ENCODE results near the gene SLC25A21.

Gene SLC25A21

DNA sequence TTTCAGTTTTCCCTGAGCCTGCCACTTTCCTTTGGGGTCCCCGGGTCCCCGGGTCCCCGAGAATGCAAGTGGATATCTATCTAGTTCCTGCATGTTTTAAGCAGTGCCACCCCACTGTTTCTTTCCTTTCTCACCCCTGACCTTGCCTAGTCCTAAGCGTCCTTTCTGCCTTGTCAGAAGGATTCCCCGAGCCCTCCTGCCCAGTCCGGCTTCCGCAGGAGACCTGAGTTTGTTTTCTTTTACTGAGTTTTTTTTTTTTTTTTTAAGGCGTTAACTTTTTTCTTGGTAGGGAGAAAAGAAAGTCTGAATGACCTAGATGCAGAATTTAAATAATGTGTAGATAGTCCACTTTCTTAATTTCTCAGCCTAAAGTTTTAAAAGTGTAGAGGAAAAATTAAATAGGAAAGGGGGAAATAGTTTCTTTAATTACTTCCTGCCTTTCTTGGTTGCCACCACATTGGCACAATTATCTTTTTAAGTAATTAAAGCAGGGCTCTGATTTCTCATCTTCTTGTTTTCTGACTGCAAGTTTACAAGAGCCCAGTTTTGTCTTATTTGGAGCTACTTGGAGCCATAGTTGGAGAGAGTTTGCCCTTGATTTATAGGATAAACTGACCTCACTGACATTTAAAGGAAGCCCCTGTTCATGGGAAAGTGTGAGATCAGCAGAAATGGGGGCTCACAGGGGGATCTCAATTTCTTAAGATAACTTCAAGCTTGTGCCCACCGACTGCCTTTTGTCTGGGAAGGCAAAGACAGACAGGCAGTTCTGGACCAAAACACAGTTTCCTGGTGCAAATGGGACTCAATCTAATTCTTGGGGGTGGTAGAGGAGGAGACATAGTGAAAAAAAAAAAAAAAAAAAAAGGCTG lies 507.8 kb downstream of the SLC25A21 start:
- DNase-seq = no peak

DNA sequence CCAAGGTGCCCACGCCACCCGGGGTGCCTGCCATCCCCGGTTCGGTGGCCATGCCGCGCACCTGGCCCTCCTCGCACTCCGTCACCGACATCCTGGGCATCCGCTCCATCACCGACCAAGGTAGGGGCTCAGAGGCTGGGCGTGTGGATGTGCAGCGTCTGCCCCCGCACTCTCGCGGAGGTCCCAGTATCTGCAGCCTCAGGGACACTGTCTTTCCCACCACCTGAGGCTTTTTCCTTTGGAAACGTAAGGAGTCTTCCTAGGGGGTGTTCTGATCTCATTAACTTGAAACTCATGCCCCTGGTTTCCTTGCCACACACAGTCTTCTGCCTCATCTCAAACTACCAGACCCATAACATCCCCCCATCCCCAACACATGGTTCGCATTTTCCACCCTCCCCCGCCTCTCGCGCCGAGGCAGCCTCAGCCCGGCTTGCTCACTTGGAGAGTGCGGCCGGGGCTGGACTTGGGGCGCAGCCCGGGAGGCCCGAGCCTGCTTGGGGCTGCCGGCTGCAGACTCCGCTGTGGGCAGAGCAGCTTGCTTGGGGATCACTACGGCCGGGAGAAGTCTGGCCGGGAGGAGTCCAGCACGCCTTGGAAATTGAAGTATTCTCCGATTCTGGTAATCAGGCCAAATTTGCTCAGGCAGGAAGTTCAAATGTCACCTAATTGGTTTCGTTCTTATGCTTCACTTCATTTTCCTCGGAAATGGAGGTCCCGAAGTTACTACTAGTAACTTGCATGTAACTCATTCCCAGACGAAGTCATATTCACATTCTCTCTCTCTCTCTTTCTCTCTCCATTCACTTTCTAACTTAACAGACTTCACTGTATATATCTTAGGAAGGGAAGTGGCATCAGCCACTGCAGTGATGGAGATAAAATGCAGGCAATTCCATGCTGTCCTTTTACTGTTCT lies 508.7 kb downstream of the SLC25A21 start:
- DNase-seq = no peak

DNA sequence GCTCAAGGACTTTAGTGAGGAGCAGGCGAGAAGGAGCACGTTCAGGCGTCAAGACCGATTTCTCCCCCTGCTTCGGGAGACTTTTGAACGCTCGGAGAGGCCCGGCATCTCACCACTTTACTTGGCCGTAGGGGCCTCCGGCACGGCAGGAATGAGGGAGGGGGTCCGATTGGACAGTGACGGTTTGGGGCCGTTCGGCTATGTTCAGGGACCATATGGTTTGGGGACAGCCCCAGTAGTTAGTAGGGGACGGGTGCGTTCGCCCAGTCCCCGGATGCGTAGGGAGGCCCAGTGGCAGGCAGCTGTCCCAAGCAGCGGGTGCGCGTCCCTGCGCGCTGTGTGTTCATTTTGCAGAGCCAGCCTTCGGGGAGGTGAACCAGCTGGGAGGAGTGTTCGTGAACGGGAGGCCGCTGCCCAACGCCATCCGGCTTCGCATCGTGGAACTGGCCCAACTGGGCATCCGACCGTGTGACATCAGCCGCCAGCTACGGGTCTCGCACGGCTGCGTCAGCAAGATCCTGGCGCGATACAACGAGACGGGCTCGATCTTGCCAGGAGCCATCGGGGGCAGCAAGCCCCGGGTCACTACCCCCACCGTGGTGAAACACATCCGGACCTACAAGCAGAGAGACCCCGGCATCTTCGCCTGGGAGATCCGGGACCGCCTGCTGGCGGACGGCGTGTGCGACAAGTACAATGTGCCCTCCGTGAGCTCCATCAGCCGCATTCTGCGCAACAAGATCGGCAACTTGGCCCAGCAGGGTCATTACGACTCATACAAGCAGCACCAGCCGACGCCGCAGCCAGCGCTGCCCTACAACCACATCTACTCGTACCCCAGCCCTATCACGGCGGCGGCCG lies 509.6 kb downstream of the SLC25A21 start:
- no peak for DNase-seq

DNA sequence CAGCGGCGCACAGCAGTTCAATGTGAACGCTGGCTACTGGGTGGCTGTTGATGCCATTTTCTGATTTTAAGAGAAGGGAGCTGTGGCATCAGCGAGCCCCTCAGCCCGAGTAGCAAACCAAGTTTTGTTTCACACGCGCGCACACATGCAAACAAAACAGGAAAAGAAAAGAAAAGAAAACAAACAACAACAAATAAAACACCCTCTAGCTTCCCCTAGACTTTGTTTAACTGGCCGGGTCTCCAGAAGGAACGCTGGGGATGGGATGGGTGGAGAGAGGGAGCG lies 510.2 kb downstream of the SLC25A21 start:
- no peak for DNase-seq

DNA sequence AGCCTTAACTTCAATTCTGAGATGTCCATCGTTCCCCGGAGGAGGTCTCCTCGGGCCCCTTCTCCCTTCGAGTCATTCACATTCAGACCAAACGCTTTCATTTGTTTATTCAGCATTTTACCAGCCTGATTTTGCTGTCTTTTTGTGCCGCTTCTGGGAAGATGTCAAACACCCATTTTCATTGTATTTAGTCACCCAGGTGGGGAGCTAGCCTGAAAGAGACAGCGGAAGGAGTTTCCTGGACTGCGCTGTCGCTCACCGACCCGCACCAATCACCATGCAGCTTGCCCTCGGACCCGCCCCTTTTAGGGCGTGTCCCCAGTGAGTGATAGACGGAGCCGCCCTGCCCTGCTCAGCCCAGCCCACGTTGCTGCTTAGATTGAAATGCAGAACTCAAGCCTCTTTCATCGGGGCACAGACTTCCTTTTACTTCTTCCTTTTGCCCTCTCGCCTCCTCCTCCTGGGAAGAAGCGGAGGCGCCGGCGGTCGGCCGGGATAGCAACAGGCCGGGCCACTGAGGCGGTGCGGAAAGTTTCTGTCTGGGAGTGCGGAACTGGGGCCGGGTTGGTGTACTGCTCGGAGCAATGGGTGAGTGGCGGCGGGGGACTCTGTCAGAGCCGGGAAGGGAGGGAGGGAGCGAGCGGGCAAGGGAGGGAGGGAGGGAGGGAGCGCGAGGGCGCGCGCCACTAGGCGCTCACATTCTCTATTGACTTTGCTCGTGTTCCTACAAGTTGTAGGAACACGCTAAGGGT lies 510.7 kb downstream of the SLC25A21 start, which contains the start of gene PAX9:
TSS of gene PAX9 (plus strand) at position 355 of the 752 bp plus-strand sequence. CDS start at position 585, 230 bp downstream.
- DNase-seq = peak in 4 of 56 donors; percentile 8 to 35 (median 16)

DNA sequence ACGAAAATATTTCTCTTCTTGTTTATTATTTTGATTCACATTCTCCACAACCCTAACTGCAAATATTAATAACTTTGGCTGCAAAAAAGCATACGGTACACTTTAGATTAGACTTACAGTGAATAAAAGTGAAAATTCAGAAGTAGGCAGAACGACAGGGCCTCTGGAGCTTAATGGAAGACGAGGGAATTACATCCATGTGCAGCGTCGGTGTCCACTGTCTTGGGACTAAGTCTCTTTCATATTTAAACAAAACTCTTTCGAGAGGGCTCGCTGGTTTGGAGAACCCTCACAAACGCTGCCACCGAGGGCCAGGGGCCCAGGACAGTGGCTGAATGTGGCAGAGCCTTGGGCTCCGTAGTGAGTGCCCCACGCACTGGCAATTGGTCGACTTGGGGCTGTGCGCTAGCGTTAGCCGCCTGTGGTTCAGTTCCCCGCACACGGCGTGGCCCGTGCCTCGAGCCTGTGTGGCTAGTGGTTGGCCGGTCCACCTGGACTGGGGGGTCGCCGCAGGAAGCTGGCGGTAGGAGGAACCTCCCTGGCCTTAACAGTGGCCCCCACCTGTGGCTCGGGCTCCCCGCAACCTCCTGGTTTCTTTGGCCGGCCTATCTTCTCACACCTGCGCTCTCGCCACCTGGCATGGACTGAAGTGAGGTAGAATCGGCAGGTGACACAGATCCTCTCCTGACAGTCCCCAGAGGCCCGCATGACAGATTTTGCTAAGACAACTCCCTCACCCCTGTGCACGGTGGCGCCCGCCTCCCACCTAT lies 511.5 kb downstream of the SLC25A21 start:
- no peak for DNase-seq

DNA sequence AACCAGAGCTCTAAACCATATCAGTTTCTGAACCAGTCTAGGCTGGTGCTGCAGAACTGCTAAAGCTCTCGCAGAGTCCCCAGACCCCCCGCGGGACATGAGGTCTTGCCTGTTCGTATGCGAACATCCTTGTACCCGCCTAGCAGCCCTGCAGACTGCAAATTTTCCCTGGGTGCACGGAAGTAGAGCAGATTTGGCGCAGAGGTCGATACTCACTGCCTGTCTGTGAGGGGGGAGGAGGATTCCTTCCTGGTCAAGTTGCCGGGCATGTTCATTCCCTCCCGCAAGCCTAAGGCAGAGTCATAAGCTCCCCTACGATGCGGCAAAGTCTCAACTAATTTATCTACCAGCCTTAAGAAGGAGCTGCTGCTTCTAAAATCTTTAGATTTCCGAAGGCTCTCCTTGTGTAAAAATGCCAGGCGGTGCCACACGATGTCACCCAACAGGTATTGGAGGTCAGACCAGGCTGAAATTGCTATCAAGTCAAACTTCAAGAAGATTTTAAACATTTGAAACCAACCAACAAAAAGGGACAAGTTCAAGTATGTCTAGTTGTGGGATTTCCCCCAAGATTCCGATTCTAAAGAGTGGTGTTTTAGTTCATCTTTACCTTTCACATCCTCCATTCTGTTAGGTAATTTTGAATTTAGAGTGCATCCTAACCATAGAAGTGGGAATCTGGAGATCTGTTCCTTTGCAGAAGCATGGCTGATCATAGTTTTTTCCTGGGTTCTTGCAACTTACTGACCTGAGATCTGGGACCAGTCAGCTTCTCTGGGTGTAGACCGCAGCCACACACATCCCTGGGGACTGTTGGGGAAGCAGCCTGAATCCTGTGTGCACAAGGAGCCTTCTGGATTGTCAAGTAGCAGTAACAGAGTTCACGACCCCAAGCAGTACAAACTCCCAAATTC lies 512.3 kb downstream of the SLC25A21 start:
- no peak for DNase-seq

DNA sequence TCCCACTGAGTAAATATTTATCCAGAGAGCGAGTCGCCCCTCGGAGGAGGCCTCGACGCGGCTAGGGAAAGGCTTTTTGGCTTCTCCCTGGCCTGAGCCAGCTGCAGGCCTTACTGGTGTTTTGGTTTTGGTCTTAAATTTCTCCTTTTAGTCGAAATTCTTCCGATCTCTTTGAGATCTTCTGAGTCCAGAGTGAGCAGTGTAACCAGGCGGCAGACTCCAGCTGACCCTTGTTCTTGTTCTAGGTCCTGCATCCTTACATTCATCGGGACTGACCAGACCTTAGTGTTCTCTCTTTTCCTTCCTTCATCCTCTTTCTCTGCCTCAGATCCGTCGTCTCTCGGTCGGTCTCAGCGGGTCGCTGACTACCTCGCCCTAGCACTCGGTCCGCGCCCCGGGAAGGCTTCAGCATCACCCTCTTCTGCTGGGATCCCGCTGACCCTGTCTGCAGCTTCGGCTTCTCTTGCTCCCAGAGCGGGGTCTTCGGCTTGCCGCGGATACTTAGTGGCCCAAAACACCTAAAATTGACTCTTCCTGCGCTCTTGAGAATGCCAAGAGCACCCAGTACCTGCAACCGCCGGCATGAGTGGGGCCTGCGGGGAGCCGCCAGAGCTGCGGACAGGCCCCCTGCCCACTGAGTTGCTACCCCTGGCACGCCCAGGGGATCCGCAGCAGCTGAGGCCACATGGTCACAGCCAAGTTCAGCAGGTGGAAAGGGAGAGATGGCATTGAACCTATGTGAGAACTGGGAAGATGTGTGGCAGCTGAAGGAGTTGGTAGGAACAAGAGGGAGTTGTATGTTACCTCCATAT lies 513.2 kb downstream of the SLC25A21 start:
- DNase-seq = no peak

DNA sequence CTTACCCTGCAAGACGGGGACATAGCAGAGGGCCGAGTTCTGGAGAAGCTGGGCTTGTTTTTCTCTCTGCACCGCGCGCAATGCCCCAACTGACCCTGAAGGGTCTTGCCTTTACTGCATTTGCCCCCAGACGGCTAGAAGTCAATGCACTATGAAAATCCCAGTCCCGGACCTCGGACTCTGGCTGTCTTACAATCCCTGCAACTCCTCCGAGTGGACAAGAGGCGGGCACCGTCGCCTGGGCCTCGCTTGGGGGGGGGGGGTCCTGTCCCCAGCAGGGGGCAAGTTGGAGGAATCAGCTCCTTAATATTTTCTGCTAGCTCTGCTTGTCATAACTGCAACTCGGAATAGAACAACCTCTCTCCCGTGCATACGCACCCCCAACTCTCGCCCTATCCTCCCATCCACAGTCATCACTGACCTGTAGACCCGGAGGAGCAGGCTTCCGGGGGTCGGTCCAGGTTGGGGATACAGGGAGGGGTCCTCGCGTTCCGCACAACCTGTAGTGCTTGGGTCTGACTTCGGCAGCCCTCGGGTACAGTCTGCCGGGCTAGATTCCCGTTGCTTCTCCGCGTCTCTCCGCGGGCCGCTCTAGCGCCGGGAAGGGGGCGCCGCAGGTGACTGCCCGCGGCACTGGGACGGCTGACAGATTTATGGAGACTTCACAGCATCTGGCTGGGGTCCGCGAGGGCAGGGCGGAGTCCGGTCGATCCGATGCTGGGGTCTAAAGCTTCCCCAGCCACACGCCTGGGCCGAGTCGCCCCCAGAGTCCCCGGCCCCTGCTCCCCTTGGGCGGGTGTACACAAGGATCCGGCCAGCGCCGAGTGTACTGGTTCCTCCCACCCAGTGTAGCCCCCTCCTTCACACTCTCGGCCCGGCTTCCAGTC lies 514.0 kb downstream of the SLC25A21 start:
- DNase-seq = no peak

DNA sequence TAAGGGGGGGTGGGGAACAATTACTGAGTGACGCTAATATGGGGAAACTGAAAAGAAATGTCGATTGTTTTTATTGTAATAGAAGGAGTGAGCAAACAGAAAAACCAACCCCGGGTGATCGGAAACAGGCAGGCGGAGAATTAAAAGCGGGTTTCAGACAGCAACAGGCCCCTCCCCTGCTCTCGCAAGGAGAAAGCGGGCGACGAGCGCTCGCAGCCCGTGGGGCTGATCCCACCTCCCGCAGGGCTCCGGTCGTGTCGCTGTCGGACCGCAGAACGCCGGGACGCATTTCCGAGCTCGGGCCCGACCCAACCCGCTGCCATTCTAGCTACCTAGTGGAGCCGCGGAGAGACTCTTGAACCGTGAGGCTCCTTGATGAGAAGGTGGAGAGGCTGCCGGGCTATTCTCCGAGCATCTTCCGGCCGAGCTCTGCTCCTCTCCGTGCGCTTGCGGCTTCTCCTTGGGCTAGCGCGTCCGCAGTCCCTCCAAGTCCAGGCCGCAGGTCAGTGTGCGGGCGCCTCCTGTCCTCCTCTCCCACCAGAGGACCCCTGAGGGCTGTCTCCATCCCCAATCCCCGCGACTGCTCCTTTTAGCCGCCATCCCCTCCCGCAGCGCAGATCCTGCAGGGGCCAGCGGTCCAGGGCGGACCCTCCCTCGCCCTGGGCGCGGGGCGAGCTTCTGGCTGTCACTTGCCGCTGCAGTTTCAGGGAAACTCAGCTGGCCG lies 514.8 kb downstream of the SLC25A21 start:
- no peak for DNase-seq

DNA sequence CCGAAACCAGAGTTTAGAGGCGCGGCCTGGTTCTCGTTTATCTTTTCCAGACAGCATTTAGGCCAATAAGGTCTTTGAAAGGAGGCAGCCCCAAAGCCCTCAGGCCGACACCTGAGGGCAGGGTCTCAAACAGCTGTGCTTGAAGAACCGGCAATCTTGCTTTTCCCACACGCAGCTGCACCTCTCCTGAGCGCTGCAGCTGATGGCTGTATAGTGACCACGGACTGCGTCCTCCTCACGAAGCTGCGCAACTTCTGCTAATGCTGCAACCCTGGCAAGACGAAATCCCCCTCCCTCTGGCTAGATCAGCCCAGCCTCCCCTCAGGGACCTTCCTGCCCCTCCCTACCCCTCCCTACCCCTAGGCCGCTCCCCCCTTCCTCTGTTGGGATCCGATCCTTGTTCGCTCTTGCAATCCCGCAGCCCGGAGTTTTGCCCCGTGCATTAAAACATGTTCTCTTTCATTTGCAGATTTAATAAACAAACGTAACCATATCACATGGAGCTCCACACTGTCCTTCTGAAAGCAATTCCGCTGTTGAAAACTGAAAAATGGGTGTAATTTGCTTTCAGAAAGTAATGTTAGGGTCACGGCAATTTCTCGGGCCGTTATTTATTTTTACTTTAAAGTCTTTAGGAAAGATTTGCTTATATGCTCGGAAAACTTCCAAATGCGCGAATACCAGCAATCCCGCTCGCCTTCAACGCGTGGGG lies 515.6 kb downstream of the SLC25A21 start:
- no peak for DNase-seq

DNA sequence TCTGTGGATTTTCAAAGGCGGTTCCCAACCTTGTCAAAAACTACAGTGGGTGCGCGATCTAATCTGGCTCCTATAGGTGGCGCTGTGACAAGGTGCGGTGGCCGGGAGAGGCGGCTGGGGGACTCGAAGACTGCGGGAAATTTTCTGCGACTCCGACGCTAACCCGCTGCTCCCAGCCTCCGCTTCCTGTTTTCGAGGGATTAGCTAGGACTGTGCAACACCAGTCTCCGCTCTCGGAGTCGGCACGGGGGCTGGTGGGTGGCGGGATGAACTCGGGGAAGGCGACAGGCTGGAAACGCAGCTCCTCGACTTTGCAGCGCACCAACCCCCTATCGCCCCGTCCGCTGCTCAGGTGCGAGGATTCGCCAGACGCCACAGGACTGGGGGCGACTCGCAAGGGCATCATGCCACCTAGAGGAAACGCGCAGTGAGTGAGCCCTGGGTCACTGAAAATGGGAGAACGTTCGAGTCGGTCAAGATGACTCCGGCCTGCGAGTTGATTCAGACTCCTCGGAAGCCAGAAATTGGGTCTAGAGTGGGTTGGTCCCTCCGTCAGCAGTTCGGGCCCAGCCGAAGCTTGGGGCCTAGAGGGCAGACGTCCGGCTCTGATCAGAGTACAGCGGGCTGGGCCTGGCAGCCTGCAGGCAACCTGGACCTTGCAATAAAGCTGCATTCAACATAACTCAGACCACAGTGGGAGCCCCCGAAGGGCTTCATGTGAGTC lies 516.3 kb downstream of the SLC25A21 start:
- DNase-seq = no peak

DNA sequence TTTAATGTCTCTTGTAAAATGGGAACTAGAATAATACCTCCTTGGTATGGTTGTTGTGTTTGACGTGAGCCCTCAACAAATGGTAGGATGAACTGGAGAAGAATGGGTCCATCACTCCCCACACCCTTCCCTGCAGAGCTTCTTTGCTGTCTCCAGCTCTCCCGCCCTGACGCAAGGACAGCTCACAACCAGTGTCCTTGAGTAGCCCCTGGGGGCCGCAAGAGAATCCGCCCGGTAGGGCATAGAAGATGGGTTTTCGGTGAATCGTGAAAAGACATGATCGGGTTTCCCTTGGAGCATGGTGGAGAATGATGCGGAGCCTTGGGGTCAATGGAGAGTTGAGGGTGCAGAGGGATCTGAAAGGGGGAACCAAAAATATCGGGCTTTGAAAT lies 516.8 kb downstream of the SLC25A21 start:
- no peak for DNase-seq

DNA sequence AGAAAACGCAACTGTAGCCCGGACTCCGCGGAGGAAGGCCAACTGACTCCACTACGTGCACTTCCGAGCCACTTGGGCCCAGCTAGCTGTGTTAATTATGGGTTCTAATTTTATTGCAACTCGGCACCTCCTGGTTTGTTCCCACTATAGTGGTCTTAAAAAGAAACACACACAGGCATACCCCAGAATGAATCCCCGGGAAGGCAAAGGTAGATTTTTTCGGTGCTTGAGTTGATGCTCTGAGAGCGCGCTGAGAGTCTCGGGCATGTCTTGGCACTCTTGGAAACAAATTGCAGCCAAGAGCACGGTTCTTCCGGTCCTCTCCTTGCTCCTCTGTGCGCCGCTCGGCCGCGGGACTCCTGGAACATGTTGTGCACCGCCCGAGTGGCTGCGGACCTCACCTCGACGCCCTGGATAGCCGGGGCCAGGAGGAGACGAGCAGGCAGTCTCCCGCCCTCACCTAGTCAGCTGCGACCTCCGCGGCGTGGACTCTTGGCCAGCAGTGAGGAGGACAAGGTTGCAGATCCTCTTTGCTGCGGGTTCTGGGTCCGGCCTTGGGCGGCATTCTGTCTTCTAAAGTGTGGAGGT lies 517.5 kb downstream of the SLC25A21 start:
- no peak for DNase-seq

Data from amygdala (tissue), 56 donors.